K562 (cell line): ENCODE data around the gene CPED1.

Experiments used
- ELK3 ChIP-seq: fragments of 450-650 bp; formaldehyde crosslinking; IDR thresholded peaks from 2 replicates; pipeline ENCODE4 v1.4.0; 2020; ENCODE audit warnings: mild to moderate bottlenecking
- NBN ChIP-seq: fragments of 450-650 bp; IDR thresholded peaks from 2 replicates; pipeline ENCODE4 v1.6.1; 2016; ENCODE audit warnings: low read depth, mild to moderate bottlenecking
- ZNF398 ChIP-seq: fragments of 250-450 bp; sonication (Bioruptor Pico); IDR thresholded peaks from 2 replicates; pipeline ENCODE4 v1.8.0; 2021; ENCODE audit warnings: moderate library complexity, mild to moderate bottlenecking, inconsistent platforms

- peak; percentile 58 for TF ChIP-seq NBN
- no peak for TF ChIP-seq ZNF398
- no peak for TF ChIP-seq ELK3 (CRISPR knock-in tag)
Measured at GRCh38 chr7:121006711-121007315, 18.3 kb downstream of the CPED1 start.
